GM21737 (cell line): ENCODE results near the gene SYP.

Experiments
- ATAC-seq: cut with Tn5 transposase; IDR thresholded peaks from one replicate; pipeline ENCODE4 v1.9.1; 2021; ENCODE audit warnings: mild to moderate bottlenecking, moderate library complexity; ENCODE audit not compliant: unreplicated experiment

SYP gene

GRCh38 chrX:49199906-49200771 lies at the start of gene SYP:
Gene SYP, minus strand, starts transcription at chrX:49200193. Its CDS starts 7 bp downstream, at chrX:49200186.
- peak; percentile 98 for ATAC-seq

GRCh38 chrX:49249616-49250015 lies 49.6 kb upstream of the SYP start:
- ATAC-seq, result no peak

DNA sequence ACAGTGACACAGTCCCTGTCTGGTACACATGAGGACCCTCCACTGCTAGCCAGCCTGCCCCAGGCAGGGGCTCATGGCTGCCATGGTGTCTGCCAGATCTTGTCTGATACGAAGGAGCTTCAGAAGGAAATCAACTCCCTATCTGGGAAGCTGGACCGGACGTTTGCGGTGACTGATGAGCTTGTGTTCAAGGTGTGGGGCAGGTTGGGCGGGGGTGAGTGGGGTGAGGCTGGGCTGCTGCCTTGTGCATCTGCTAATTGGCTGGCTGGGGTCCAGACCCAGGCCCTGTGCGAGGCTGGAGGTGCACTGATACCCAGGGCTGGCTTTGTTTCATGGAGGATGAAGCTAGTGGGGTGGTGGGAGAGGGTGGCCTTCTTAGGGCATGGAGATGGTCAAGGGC lies 49.1 kb upstream of the SYP start:
- ATAC-seq, result no peak

- ATAC-seq, result no peak
Observed at GRCh38 chrX:49247916-49248811, 48.2 kb upstream of the SYP start.

GRCh38 chrX:49247346-49247745 lies 47.4 kb upstream of the SYP start:
- ATAC-seq, result no peak

GRCh38 chrX:49246541-49246940 lies 46.5 kb upstream of the SYP start:
- no peak for ATAC-seq

DNA sequence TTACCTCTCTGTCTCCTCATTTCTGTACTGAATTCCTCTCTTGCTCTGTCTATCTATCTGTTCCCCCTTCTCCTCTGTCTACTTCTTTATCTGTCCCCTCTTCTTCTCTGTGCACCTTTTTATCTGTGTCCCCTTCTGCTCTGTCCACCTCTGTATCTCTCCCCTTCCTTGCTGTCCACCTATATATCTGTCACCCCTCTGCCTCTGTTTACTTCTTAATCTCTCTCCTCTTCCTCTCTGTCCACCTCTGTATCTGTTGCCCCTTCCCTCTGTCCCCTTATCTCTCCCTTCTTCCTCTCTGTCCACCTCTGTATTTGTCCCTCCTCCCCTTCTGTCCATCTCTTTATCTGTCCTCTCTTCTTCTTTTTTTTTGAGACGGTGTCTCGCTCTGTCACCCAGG lies 44.2 kb upstream of the SYP start:
- ATAC-seq, result no peak

DNA sequence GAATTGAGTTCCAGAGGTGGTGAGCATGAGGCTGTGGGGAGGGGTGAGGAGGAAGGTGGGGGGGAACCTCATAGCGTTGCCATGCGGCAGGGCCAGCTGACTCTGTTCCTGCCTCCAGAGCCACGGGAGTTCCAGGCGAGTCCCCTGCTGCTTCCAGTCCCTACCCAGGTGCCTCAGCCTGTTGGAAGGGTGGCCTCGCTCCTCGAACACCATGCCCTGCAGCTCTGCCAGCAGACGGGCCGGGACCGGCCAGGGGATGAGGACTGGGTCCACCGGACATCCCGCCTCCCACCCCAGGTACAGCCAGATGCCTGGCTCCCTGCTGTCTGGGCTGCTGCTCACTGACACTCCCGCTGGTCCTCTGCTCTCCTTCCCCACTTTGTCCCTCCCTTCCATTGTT lies 43.2 kb upstream of the SYP start:
- ATAC-seq, result no peak

GRCh38 chrX:49242545-49243066 lies 42.6 kb upstream of the SYP start:
- no peak for ATAC-seq

GRCh38 chrX:49238735-49239134 lies 38.7 kb upstream of the SYP start:
- no peak for ATAC-seq

GRCh38 chrX:49237060-49237459 lies 37.1 kb upstream of the SYP start:
- no peak for ATAC-seq

DNA sequence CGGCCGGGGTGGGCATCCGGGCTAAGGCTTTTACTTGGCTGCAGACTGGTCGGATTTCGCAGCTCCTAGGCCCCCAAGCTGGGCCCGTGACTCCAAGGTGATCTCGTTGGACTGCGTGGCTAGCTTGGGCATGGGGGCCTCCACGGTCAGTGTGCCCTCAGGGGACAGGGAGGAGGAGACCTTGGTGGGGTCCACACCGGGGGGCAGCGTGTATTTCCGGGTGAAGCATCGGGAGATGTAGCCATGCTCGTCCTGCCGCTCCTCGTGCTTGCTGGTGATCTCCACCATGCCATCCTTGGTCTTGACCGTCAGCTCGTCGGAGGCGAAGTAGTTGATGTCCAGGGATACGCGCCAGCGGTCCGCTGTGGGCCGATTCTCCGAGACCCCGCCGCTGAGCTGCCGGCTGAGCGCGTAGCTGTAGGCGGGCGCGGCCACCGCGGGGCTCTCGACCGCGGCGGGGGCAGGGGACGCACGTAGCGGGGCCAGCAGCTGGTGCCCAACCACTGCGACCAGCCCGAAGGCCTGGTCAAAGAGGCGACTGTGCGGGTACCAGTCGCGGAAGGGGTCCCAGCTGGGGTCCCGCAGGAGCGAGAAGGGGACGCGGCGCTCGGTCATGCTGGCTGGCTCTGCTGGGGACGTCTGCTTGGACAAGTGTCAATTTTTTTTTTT lies 34.0 kb upstream of the SYP start:
- ATAC-seq, result no peak

GRCh38 chrX:49233176-49233575 lies 33.2 kb upstream of the SYP start, which contains the start of gene CACNA1F:
Gene CACNA1F, minus strand, starts transcription at chrX:49233340. Its CDS starts 31 bp downstream, at chrX:49233309.
- ATAC-seq, result no peak

DNA sequence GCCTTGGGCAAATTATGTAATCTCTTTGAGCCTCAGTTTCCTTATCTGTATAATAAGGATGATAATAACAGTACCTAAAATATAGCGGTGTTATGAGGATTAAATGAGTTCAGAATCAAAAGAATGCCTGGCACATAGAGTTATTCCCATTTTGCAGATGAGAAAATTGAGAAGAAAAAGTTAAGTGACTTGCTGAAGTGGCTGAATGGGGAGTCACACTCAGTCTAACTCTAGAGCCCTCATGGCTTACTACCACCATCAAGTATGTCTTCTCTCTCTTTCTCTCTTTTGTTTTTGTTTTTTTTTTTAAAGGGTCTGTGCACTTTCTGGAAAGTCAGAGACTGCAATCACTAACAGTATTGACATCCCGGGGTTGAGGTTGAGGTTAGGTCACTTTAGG lies 32.5 kb upstream of the SYP start:
- no peak for ATAC-seq

DNA sequence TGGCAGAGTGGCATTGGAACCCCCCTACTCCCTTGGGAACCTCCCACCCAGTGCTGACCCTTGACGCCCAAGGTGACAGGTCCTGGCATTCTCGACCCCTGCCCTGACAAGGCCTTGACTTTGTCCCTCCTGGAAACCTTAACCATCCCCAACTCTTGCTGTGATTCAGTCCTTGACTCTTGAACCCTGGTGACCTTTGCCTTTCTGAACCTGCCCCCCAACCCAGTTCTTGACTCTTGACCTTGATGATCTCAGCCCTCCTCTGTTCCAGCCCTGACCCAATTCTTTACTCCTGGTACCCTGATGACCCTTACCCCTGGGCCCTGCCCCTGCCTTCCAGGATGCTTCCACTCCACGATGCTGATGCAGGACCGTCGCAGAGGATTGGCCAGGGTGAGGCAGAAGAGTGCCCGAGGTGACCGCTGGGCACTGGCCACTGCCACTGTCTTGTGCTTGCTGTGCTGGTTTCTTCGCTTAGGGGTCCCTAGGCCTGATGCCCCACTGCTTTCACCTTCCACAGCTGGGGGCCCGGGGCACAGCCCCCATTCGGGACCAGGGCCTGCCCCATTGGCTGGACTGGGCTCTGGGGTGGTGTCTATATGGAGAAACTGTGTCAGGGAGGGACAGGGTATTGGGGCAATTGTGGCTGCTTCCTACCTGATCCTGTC lies 31.5 kb upstream of the SYP start:
- no peak for ATAC-seq

GRCh38 chrX:49230500-49231232 lies 30.7 kb upstream of the SYP start:
- peak; percentile 73 for ATAC-seq

GRCh38 chrX:49228185-49228584 lies 28.2 kb upstream of the SYP start:
- no peak for ATAC-seq

DNA sequence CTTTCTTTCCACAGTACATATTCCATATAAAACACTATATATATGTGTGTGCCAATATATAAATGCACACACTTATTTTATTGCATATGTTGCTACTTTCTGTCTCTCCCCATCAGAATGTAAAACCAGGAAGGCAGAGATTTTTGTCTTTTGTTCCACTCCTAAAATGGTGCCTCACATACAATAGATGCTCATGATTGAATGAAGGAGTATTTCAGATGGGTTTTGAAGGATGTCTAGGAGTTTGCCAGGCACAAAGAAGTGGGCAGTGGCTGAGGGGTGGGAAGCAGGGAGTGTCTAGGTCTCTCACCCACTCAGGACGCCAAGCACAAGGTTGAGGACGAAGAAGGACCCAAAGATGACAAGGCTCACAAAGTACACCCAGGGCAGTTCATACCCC lies 27.7 kb upstream of the SYP start:
- ATAC-seq, result no peak

DNA sequence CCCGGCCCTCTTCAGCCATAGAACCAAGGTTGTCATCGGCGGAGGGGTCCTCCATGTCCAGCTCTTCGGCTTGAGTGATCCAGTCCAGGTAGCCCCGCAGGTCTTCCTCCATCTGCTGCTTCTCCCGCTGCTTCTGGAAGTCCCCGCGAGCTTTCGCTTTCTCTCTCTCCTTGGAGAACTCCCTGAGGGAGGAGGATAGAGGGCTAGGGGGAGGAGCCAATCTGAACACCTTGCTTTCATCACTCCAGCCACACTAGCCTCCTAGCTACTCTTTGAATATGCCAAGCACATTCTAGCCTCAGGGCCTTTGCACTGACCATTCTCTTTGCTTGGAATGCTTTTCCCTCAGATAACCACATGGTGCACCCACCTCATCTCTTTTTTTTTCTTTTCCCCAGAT lies 27.0 kb upstream of the SYP start:
- ATAC-seq, result no peak

DNA sequence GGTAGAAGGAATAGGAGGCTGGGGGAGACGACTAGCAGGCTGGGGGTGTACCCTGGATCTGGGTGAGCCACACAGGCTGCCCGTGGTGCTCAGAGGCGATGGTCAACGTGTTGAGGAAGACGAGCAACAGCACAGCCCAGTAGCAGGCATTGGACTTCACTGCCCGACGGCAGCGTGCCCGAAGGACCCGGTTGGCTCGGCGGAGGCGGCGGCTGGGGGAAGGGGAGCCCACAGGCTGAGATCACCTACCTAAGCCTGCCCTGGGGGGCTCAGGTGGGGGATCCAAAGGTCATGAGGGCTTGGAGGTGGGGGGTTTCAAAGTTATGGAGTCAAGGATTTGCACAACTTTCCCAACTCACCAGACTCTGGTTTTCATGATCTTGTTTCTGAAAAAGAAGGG lies 25.9 kb upstream of the SYP start:
- no peak for ATAC-seq
